PC-3 (cell line): ENCODE results near the gene DNAJB9.

ENCODE experiments used
- EZH2 ChIP-seq: fragments of 300-600 bp; sonication (generic); IDR thresholded peaks from one replicate; pipeline ENCODE4 v1.6.1; 2017; ENCODE audit warnings: antibody characterized with exemption, mild to moderate bottlenecking, low read length; ENCODE audit not compliant: unreplicated experiment
- EZH2phosphoT487 ChIP-seq: fragments of 300-600 bp; sonication (generic); IDR thresholded peaks from 2 replicates; pipeline ENCODE4 v1.6.1; 2018; ENCODE audit warnings: mild to moderate bottlenecking, antibody characterized with exemption, low read length, borderline replicate concordance
- TF ChIP-seq, protein P1 (sequence below): fragments of 300-600 bp; sonication (generic); conservative IDR thresholded peaks from 2 replicates; pipeline ENCODE4 v1.5.1; 2017; ENCODE audit warnings: antibody characterized with exemption, low read depth, mild to moderate bottlenecking, low read length

DNA sequence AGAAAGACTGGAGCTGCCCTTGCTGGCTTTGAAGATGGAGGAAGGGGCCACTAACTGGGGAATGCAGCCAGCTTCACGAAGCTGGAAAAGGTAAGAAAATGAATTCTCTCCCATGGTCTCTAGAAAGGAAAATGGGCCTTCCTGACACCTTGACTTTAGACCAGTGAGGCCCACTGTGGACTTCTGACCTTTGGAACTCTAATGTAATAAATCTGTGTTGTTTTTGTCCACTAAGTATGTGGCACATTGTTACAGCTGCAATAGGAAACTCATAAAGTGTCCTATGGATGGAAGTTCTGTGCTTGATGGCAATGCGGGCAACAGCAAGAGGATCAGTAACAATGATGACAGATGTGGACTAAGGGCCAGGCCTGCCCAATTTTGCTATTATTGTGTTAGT is 20.9 kb downstream of the DNAJB9 start:
- TF ChIP-seq, protein P1, sequence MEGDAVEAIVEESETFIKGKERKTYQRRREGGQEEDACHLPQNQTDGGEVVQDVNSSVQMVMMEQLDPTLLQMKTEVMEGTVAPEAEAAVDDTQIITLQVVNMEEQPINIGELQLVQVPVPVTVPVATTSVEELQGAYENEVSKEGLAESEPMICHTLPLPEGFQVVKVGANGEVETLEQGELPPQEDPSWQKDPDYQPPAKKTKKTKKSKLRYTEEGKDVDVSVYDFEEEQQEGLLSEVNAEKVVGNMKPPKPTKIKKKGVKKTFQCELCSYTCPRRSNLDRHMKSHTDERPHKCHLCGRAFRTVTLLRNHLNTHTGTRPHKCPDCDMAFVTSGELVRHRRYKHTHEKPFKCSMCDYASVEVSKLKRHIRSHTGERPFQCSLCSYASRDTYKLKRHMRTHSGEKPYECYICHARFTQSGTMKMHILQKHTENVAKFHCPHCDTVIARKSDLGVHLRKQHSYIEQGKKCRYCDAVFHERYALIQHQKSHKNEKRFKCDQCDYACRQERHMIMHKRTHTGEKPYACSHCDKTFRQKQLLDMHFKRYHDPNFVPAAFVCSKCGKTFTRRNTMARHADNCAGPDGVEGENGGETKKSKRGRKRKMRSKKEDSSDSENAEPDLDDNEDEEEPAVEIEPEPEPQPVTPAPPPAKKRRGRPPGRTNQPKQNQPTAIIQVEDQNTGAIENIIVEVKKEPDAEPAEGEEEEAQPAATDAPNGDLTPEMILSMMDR = no peak
- TF ChIP-seq EZH2 (no peak), EZH2phosphoT487 (no peak)
